ENCODE data around the gene SYNE2. TPM values are rescaled to one million over a fixed set of nuclear protein-coding genes. Genes with fewer than 3 reads are reported as not detected.

Gene SYNE2
- total RNA-seq, 1 experiment from 2014 or later = 67.4 TPM

GRCh38 chr14:63974176-63974575, 121.4 kb downstream of the SYNE2 start:
- Mint-ChIP-seq H3K4me3 (ENCODE audit: unreplicated experiment) (no peak overlapping the region), H3K9me3 (ENCODE audit: unreplicated experiment) (no peaks in the 10 kb centered on the region), H3K36me3 (ENCODE audit: insufficient read depth, unreplicated experiment) (peaks cover 11% of the 10 kb centered on the region), H3K27me3 (ENCODE audit: insufficient read depth, unreplicated experiment) (no peaks in the 10 kb centered on the region), H3K27ac (ENCODE audit: low read depth, unreplicated experiment) (no peak overlapping the region), H3K4me1 (ENCODE audit: insufficient read depth, unreplicated experiment) (no peaks in the 10 kb centered on the region)
- no peak for DNase-seq (ENCODE audit: unreplicated experiment)
- BruUV-seq (replicated peaks) = no TSS peak
- TF ChIP-seq, protein P1, sequence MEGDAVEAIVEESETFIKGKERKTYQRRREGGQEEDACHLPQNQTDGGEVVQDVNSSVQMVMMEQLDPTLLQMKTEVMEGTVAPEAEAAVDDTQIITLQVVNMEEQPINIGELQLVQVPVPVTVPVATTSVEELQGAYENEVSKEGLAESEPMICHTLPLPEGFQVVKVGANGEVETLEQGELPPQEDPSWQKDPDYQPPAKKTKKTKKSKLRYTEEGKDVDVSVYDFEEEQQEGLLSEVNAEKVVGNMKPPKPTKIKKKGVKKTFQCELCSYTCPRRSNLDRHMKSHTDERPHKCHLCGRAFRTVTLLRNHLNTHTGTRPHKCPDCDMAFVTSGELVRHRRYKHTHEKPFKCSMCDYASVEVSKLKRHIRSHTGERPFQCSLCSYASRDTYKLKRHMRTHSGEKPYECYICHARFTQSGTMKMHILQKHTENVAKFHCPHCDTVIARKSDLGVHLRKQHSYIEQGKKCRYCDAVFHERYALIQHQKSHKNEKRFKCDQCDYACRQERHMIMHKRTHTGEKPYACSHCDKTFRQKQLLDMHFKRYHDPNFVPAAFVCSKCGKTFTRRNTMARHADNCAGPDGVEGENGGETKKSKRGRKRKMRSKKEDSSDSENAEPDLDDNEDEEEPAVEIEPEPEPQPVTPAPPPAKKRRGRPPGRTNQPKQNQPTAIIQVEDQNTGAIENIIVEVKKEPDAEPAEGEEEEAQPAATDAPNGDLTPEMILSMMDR (IDR thresholded peaks at IDR 0.05; ENCODE audit: unreplicated experiment) = no peak
- ChIA-PET CTCF (no interaction called here), POLR2A (no interaction called here)
- intact Hi-C loops (cut with micrococcal nuclease) = no loop called here

DNA sequence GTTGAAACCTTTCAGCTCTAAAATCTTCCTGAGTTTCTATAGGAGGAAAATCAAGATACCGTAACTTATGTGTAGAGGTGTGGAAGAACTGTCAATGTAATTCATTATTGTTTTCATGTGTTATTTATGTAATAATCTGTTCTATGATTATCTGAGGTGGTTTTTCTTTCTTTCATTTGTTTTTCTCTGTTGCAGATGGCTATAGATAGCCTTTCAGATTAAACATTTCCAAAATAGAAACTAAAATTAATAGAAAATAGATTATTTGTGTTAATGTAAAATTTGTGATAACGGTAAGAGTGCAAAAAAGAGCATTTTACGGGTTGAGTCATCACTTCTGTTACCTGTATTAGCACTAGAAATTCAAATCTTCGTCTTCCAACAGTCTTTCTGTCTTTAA, 128.8 kb downstream of the SYNE2 start:
- ChIA-PET CTCF (interaction anchor here (0.7 kb wide), 1 partner anchor 284 kb away, joined by 3 read pairs; no protein-coding TSS in a partner anchor), POLR2A (interaction anchor here (2.0 kb wide), 1 partner anchor 11 kb away, joined by 5 read pairs; no protein-coding TSS in a partner anchor)
- TF ChIP-seq, protein P1 (IDR thresholded peaks at IDR 0.05; ENCODE audit: unreplicated experiment) = no peak
- Mint-ChIP-seq H3K4me1 (ENCODE audit: insufficient read depth, unreplicated experiment) (no peaks in the 10 kb centered on the region), H3K4me3 (ENCODE audit: unreplicated experiment) (no peak overlapping the region), H3K36me3 (ENCODE audit: insufficient read depth, unreplicated experiment) (peaks cover 24% of the 10 kb centered on the region), H3K27ac (ENCODE audit: low read depth, unreplicated experiment) (no peak overlapping the region), H3K27me3 (ENCODE audit: insufficient read depth, unreplicated experiment) (no peaks in the 10 kb centered on the region), H3K9me3 (ENCODE audit: unreplicated experiment) (no peaks in the 10 kb centered on the region)
- no peak for DNase-seq (ENCODE audit: unreplicated experiment)
- BruUV-seq (replicated peaks) = no TSS peak
- intact Hi-C loops (cut with micrococcal nuclease) = no loop called here

DNA sequence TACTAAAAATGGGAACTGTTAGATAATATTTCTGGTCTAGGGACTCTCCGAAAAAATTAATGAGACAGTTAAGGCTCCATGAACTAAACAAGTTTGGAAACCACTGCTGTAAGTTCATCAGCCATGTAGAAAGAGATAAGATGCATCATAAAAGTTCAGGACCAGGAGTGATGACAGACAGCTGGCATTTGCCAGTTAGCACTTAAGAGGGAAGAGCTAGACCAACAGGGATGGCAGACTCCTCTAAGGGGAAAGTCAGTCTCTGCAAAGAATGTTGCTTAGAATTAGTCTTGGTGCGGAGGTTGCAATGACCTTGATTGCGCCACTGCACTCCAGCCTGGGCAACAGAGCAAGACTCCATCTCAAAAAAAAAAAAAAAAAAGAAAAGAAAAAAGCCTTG, 129.4 kb downstream of the SYNE2 start:
- Mint-ChIP-seq H3K9me3 (ENCODE audit: unreplicated experiment) (no peaks in the 10 kb centered on the region), H3K36me3 (ENCODE audit: insufficient read depth, unreplicated experiment) (peaks cover 30% of the 10 kb centered on the region), H3K4me1 (ENCODE audit: insufficient read depth, unreplicated experiment) (peaks cover 2% of the 10 kb centered on the region), H3K4me3 (ENCODE audit: unreplicated experiment) (no peak overlapping the region), H3K27me3 (ENCODE audit: insufficient read depth, unreplicated experiment) (no peaks in the 10 kb centered on the region), H3K27ac (ENCODE audit: low read depth, unreplicated experiment) (no peak overlapping the region)
- intact Hi-C loops (cut with micrococcal nuclease) = no loop called here
- POLR2A ChIA-PET = no interaction called here
- CTCF ChIA-PET = interaction anchor here (0.7 kb wide), 1 partner anchor 283 kb away, joined by 3 read pairs; no protein-coding TSS in a partner anchor
- TF ChIP-seq, protein P1 (IDR thresholded peaks at IDR 0.05; ENCODE audit: unreplicated experiment) = no peak
- DNase-seq (ENCODE audit: unreplicated experiment) = no peak
- BruUV-seq (replicated peaks) = no TSS peak

DNA sequence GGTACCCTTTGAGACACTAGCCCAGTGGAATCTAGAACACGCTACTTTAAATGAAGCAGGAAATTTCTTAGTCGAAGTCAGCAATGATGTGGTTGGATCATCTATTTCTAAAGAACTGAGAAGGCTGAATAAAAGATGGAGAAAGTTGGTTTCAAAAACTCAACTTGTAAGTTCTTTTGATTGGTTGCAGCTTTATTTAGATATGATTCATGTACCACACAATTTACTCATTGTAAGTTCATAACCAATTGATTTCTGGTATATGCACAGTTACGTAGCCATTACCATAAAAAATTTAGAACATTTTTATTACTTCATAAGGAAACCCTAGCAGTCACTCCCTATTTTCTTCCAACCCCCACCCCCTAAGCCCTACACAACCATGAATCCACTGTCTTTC, 129.8 kb downstream of the SYNE2 start:
- peaks cover 26% of the 10 kb centered on the region for H3K36me3 Mint-ChIP-seq (ENCODE audit: insufficient read depth, unreplicated experiment)
- no TSS peak for BruUV-seq (replicated peaks)
- H3K4me3 Mint-ChIP-seq (ENCODE audit: unreplicated experiment) = no peak overlapping the region
- CTCF ChIA-PET = no interaction called here
- H3K27ac Mint-ChIP-seq (ENCODE audit: low read depth, unreplicated experiment) = no peak overlapping the region
- POLR2A ChIA-PET = interaction anchor here (0.5 kb wide), 1 partner anchor 90 kb away, joined by 3 read pairs; no protein-coding TSS in a partner anchor
- no peak for DNase-seq (ENCODE audit: unreplicated experiment)
- H3K27me3 Mint-ChIP-seq (ENCODE audit: insufficient read depth, unreplicated experiment) = no peaks in the 10 kb centered on the region
- H3K4me1 Mint-ChIP-seq (ENCODE audit: insufficient read depth, unreplicated experiment) = peaks cover 6% of the 10 kb centered on the region
- intact Hi-C loops (cut with micrococcal nuclease) = no loop called here
- TF ChIP-seq, protein P1 (IDR thresholded peaks at IDR 0.05; ENCODE audit: unreplicated experiment) = no peak
- no peaks in the 10 kb centered on the region for H3K9me3 Mint-ChIP-seq (ENCODE audit: unreplicated experiment)

Measured in MCF 10A (cell line).